ENCODE results near the gene RPS18.
"Not testable (repeated sequence)": the region's sequence is repeated elsewhere in the genome, so short reads cannot be mapped to it uniquely, and the experiment has no call there.

GRCh38 chr6:33226503-33227120, 45.3 kb upstream of the RPS18 start:
- TF ChIP-seq ELF4 (CRISPR knock-in tag; IDR thresholded peaks at IDR 0.05); KLF6 (CRISPR knock-in tag; IDR thresholded peaks at IDR 0.05; ENCODE audit: borderline replicate concordance); MECOM (CRISPR knock-in tag; IDR thresholded peaks at IDR 0.05); CUX1 (CRISPR knock-in tag; IDR thresholded peaks at IDR 0.05); POLR3A (IDR thresholded peaks at IDR 0.05; ENCODE audit: borderline replicate concordance, extremely low read depth, insufficient read depth, insufficient read length); EZH2 (IDR thresholded peaks at IDR 0.05; ENCODE audit: borderline replicate concordance, low read depth, low read length): not testable (repeated sequence)
- TF ChIP-seq, protein P1, sequence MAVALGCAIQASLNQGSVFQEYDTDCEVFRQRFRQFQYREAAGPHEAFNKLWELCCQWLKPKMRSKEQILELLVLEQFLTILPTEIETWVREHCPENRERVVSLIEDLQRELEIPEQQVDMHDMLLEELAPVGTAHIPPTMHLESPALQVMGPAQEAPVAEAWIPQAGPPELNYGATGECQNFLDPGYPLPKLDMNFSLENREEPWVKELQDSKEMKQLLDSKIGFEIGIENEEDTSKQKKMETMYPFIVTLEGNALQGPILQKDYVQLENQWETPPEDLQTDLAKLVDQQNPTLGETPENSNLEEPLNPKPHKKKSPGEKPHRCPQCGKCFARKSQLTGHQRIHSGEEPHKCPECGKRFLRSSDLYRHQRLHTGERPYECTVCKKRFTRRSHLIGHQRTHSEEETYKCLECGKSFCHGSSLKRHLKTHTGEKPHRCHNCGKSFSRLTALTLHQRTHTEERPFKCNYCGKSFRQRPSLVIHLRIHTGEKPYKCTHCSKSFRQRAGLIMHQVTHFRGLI (CRISPR knock-in tag; IDR thresholded peaks at IDR 0.05): not testable (repeated sequence)
- TF ChIP-seq, protein P2, sequence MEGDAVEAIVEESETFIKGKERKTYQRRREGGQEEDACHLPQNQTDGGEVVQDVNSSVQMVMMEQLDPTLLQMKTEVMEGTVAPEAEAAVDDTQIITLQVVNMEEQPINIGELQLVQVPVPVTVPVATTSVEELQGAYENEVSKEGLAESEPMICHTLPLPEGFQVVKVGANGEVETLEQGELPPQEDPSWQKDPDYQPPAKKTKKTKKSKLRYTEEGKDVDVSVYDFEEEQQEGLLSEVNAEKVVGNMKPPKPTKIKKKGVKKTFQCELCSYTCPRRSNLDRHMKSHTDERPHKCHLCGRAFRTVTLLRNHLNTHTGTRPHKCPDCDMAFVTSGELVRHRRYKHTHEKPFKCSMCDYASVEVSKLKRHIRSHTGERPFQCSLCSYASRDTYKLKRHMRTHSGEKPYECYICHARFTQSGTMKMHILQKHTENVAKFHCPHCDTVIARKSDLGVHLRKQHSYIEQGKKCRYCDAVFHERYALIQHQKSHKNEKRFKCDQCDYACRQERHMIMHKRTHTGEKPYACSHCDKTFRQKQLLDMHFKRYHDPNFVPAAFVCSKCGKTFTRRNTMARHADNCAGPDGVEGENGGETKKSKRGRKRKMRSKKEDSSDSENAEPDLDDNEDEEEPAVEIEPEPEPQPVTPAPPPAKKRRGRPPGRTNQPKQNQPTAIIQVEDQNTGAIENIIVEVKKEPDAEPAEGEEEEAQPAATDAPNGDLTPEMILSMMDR (IDR thresholded peaks at IDR 0.05 in 2 of 3, conservative IDR thresholded peaks at IDR 0.05 in 1 of 3; ENCODE audit: insufficient read depth in 2 of 3, low read depth in 1 of 3, low read length in 3 of 3): not testable (repeated sequence)

Data from K562 (cell line).